Urothelium cell line (cell line): Measurements from ENCODE around the gene EPG5.

Experiments
- DNase-seq: peaks from one replicate; pipeline ENCODE4 v3.0.0; 2011; ENCODE audit warnings: low spot score, mixed read lengths
- FAIRE-seq: peaks from 2 replicates; lab custom pipeline; 2011; peaks lifted over from hg19 to GRCh38; lab: Jason Lieb, UNC

The EPG5 gene

DNA sequence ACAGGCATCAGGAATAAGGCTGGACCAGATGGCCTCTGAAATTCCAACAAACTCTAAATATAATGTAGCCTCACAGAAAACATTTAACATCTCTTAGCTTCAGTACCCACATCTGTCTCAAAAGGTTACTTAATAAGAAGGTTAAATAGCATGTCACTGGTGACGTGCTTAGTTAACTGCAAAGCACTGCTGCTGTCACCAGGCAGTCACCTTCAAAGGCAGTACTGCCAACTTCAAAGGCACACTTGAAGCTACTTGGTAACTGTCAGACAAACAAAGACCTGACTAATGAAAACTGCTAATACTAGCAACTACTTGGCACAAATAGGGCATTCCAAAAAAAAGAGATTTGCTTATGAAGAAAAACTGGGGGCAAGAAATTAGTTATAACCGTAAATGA, 36.2 kb downstream of the EPG5 start:
- DNase-seq (no peak), FAIRE-seq (no peak)

DNA sequence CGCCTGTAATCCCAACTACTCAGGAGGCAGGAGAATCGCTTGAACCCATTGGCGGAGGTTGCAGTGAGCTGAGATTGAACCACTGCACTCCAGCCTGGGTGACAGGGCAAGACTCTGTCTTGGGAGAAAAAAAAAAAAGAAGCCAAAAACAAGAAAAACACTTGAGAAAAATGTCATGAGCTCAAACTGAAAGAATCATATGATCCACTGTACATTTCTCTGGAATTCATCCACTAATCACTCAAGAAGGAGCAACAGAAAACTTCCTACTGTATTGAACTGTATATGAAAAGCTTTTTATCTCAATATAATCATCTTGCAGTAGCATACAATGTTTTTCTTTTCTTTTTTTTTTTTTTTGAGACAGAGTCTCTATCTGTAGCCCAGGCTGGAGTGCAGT, 40.4 kb downstream of the EPG5 start:
- DNase-seq, result no peak
- no peak for FAIRE-seq

DNA sequence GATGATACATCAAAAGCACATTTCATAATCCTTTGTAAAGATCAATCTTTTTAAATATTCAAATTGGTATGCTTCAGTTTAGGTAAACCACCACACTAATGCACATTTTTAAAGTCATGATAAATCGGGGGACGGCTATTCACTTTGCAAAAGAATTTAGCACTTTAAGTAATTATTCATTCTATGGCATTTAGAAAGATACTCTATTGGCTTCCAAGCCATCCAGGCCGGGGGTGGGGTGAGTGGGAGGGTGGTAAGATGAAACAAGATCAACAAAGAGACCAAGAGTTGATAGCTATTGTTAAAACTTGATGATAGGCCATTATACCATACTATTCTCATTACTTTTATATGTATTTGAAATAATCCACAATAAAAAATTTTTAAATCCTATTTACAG, 41.0 kb downstream of the EPG5 start:
- DNase-seq, result no peak
- no peak for FAIRE-seq

DNA sequence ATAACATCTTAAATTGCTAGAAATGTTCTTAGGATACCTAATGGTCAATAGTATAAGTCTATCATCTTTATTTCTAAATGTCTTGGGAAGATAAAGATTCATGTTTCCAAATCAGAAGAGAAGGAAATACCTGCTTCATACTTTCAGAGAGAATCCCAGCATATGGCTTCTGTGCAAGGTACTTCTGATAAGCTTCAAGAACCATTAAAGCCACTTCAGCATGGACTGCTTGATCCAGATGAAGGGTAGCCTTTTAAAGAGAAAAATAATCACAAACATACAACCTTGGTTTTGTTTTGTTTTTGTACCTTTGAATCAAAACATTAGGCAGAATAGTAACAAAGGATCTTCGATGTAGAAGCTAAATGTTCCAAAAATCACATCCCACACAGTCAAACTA, 44.0 kb downstream of the EPG5 start:
- DNase-seq (no peak), FAIRE-seq (no peak)

DNA sequence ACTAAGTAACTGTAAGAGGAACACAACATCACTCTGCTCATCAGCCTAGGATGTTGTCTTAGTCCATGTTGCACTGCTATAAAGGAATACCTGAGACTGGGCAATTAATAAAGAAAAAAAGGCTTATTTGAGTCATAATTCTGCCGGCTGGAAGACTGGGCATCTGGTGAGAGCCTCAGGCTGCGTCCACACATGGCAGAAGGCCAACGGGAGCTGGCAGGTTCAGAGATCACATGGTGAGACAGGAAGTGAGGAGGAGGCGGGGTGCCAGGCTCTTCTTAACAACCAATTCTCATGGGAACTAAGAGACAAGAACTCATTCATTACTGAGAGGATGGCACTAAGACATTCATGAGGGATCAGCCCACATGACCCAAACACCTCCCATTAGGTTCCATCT, 46.8 kb downstream of the EPG5 start:
- FAIRE-seq (no peak), DNase-seq (peak; percentile 22)

DNA sequence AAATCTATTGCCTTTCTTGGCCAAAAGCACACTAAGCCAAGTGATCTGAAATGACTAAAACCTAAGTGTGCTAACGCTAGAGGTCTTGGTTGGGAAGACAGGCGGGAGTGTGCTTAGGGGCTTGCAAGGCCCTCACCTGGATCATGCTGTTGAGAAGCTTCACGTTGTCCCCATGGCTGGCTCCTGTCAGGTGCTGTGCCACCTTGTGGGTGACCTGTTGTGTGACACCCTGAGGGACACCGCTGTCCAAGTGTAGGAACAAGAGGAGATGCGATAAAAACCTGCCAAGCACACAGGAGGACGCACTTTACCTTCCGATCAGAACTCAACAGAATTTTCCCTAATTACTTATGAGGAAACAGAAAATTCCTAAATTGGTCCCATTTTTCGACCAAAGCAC, 50.8 kb downstream of the EPG5 start:
- FAIRE-seq, result no peak
- no peak for DNase-seq

DNA sequence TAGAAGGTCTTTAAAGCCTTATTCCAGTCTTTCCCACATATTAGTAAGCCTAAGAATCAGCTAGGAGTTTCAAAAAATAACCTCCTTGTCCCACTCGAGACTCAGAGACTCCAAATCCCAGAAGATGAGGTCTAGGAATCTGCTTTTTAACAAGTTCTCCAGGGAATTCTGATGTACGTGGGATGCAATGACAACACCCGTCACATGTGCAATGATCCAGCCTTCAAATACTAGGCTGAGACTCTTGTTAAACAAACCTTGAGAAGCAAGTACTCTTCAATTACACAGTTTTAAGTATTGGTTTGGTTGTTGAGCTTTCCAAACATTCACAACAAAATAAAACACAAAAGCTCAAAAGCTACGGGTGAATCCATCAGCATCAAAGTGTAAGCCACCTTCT, 53.9 kb downstream of the EPG5 start:
- DNase-seq (no peak), FAIRE-seq (no peak)

DNA sequence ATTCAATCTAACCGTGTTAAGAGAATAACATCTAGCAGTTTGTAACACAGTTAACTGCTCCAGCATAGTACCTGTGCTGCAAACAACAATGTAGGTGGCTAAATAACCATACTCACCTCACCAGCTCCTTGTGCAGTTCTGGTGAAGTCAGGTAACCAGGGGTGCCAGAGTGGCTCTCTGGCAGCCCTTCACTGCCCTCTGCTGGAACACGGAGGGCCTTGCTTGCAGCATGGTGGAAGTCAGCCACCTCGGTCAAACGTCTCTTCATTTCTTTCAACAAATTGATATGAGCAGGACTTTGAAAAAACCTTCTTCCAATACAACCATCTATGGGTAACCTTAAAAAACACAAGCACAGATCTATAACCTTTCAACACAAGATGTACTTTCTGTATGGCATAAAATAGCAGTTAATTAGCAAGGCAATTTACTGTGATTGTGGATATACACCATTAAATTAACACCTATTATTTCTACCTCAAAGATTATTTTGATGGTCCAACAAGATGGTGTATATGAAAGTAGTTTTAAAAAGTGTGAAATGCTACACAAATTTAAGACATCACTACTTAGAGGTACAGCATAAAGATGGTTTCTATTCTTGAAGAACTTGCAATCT, 56.6 kb downstream of the EPG5 start:
- peak; percentile 48 for DNase-seq
- no peak for FAIRE-seq

DNA sequence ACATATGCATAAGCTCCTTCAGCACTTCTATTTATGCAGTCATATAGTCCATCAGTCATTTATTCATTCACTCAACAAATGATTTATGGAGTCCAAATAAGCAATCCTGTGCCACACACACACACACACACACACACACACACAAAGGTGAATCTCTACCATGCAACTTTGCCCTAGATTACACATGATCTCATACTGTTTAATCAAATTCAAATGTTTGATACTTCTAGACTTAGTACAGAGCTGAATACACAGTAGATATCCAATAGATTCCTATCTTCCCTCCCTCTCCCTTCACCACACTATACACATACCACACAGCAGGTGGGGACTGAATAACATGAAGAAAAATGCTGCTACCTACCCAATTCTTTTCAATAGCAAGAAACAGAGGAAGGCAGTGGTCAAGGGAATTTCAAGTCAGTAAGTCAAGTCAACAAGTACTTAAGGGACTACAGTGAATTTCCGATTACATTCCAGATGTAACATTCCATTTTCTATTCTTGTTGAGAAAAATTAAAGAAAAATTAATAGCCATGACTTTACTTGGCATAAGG, 65.4 kb downstream of the EPG5 start:
- DNase-seq (no peak), FAIRE-seq (no peak)

DNA sequence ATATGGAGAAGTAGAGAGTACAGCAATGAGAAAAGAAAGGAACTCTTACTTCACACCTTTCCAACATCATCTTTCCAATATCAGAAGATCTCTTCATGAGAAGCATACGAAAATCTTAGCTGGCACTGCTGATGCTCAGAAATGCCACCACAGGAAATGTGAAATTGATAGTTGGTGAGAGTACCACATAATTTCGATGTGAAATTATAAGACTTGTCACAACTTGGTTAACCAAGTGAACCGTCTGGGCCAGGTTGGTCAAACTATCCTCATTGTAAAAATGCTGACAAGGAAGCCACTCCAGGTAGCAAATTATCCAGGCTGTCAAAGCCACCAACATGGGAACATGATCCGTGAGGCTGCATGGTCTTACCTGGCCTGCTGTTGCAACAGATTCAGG, 66.5 kb downstream of the EPG5 start:
- DNase-seq, result no peak
- no peak for FAIRE-seq

DNA sequence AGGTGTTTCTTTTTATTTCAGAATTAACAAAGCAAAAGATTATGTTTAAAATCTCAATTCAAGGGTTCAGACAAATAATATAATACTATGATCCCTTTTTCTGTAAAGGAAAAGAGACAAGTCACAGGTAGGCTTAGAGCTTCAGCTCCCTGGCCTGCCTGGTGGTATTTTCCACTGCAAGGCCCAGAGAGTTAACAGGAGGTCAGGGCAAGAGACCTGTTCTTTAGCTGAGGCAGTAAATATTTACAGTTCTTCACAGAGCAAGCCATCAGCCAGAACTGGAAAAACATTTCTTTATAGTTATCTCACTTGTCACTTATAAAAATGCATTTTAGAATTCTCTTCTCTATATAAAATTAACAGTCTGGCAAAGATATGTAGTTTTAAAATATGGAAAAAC, 70.1 kb downstream of the EPG5 start:
- no peak for FAIRE-seq
- no peak for DNase-seq

DNA sequence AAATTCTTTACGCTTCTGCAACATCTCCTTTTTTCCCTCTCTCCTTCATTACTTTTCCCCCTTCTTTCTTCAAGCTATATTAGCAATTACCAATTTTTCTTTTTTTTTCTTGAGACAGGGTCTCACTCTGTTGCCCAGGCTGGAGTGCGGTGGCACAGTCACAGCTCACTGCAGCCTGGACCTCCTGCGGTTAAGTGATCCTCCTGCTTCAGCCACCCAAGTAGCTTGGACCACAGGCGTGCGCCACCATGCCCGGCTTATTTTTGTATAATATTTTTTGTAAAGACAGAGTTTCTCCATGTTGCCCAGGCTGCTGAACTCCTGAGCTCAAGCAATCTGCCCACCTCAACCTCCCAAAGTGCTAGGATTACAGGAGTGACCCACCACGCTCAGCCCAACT, 70.7 kb downstream of the EPG5 start:
- no peak for FAIRE-seq
- no peak for DNase-seq

DNA sequence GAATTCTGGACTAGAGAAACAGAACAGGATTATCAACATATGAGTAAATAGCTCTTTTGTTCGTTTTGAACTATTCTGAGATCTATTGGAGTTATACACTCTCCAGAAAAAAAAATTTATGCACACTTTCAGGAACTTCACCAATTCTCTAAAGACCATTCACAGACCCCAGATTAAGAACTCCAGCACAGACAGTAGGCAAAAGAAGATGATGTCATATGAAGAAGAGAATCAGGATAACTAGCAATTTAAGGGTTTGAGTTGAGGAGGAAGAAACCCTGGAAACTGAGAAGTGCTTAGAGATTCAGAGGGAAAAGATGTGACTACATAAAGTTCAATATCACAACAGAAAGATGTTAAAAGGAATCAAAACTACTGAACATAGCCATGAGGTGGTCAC, 71.8 kb downstream of the EPG5 start:
- FAIRE-seq, result no peak
- DNase-seq, result no peak

DNA sequence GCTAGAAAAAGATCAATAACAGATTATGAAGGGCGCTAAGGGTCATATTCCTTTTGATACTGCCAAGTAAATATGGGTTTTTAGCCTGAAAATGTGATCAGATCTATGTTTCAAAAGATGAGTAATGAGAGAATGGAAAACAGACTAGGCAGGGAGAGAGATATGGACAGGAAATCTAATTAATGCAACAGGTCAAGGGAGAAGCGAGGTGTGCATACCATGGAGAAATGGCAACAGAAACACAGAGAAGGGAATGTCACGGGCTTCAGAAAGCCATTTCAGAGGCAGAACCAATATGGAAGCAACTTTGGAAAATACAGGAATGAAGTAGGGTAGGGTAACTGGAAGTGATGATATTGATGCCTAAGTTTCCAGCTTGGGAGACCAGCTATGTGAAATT, 72.3 kb downstream of the EPG5 start:
- FAIRE-seq (no peak), DNase-seq (no peak)

DNA sequence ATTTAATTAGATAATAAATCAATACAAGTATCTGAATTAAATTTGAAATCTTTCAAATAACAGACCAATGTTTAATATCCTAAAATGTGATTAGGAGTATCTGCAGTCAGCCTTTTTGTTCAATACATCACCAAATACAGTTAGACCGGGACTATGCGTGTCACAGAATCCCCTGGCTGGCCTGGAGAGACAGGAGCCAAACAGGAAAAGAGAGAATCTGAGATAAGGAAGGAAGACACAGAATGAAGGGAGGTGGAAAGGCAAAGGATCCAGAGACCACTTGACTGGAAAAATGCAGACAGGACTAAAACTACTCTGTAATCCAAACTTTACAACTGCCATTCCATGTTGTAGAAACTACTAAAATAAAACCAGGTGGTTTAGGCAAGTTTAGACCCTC, 75.3 kb downstream of the EPG5 start:
- FAIRE-seq (no peak), DNase-seq (no peak)

DNA sequence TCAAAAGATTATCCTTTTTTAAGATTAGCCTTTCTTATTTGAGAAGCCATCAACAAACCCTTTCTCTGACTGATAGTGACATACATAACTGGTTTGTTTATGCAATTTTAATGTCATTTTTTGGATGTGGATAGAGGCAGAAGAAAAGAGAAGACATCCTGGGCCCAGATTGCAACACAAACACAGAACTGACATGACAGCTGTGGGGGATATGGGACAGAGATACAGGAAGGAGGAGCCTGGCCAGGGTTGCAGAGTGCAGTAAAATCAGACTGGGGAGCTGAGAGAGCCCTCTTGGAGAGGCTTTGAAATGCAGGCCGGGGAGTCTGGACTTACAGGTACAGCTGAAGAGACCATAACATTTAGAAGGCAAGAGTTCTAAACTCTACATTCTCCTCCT, 76.5 kb downstream of the EPG5 start:
- no peak for FAIRE-seq
- no peak for DNase-seq

DNA sequence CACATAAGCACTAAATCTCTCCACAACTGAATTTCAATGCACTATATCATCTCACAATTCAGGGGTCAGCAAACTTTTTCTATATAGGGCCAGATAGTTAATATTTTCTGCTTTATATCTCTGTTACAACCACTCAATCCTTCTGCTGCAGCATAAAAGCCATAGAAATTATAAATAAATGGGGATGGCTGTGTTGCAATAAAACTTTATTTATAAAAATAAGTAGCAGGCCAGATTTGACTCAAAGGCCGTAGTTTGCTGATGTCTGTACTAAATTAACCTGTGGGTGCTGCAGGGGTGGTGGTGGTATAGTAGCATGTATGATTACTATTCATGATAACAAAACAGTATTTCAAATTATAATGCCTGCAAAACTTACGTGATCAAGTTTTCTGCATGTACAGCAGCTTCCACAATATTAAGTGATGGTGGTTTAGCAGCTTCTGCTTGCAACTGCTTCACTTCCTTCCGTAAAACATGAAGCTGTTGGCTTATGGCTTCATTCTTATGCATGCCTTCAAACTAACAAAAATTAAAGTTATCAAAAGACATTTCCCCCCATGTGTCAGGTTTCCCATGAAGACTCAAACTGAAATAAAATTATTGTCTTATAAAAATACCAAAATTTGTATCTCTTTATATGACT, 77.6 kb downstream of the EPG5 start:
- no peak for DNase-seq
- no peak for FAIRE-seq

DNA sequence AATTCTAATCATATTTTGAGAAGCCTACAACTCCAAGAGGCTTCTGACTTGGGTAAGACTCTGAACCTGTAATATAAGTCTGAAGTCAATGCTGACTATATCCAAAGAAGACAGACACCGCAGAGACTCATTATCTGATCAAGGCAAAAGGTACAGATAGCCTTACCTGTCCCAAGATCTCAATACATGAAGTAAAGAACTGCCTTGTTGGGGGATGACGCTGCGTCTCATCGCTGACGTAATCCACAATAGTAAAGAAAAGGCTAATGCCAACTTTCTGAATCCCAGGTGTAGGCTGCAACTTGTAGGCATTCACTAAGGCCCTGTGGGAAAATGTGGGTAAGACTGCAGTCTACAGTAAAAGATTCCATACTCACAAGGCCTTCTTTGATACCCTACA, 79.5 kb downstream of the EPG5 start:
- FAIRE-seq (no peak), DNase-seq (no peak)

DNA sequence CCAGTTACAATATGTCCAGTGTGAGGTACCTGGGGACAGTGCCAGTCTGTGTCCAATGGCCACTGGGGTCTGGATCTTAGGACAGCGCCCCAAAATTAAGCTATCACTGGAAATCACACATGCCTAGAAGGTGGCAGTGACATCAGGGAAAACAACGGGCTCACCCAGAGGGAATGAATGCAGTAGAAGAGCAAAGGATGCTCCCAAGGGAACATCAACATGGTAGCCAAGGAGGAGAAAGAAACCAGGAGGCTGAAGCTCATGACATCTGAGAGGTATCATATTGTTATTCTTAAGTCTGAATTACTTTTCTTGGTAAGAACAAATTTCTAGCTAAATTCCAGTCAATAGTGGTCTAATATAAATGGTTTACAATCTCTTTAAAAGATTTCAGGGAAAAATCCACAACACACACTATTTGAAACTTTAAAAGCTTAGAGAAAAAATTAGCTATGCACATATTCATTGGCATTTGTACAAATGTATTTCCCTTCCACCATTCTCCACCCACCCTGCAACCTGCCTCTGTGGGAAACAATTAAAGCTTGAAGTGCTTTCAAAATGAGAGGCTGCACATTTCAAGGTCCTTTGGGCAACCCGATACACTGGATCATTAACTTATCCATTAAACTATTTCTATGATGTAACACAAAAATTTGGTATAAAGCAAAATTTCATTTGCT, 86.1 kb downstream of the EPG5 start:
- FAIRE-seq (no peak), DNase-seq (no peak)

DNA sequence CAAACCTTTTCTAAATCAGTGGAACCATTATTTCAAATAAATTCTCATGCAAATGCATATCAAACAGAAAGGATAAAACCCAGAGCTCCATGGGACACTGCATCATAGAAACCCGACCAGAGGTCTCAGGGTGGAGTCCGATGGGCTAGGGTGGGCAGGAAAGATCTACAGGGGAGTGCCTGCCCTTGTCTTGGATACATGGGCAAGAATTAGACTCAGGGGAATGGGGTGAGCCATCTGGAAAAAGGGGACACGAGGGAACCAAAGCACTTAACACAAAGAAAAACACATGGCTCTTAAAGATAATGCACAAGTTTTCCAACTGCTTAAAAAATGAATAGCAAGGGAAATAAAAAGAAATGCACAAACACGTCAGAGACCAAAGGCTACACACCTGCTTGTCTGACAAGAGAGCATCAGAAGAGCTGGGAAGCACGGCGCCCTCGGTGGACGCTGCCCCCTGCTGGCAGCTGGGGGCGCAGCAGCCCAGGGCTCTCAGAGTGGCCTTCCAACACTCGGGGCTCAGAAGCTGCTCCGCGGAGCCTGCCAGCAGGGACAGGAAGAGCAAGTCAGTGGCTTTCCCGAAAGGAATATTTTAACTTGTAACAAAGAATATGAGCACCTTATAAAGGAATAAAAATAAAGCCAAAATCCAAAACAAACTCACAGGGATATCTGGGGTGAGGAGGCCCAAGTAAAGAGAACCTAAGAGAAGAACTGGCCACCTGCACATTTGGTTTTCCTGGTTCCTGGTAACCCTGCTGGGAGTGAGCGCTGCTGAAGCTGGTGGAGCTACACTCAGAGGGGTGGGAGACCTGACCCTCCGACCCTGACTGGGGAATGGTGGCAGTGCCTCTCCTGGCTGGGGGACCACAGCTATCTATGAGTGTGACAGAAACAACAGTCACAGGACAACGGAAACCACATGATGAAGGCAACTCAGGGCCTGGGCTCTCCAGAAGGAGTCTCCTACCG, 87.2 kb downstream of the EPG5 start:
- peak; percentile 72 for DNase-seq

DNA sequence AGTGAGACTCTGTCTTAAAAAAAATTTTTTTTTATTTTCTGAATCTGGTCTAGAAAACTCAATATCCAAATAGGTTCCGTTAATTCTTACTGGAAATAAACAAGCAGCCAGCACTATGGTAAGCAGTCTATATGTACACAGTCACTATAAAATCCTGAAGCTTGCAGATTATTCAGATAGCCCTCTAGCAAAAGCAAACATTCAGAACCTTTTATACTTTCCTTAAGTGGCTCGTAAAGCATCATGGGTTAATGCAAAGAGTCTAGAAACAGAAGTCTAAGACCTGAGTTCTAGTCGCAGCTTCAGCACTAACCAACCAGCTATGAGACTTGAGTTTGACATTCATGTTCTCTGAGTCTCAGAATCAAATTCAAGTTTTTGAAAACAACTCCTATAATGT, 89.7 kb downstream of the EPG5 start:
- DNase-seq, result no peak
- no peak for FAIRE-seq

More for the DNA sequence above, 87.2 kb downstream of the EPG5 start:
- no peak for FAIRE-seq
